ENCODE data around the gene RNF112. TPM values are rescaled to one million over a fixed set of nuclear protein-coding genes. Genes with fewer than 3 reads are reported as not detected.

Gene RNF112
- total and polyA plus RNA-seq, 2 experiments from 2014 or later, result 0.79 to 1.2 TPM

DNA sequence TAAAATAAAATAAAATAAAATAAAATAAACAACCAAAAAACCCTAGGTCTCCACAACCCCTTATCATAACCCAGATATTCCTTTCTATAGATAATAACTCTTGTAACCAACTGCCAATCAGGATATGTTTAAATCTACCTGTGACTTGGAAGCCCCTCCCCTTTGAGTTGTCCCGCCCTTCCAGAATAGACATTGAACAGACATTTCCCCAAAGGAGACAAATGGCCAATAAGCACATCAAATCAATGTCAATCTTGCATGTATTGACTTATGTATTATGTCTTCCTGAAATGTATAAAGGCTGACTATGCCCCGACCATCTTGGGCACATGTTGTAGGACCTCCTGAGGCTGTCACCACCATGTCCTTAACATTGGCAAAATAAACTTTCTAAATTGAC, 34.2 kb upstream of the RNF112 start:
- H3K4me3 ChIP-seq, result peak overlapping the region; percentile 81
- peaks cover 18% of the 10 kb centered on the region for H3K36me3 ChIP-seq
- no peak for DNase-seq (ENCODE audit: low read depth in 1 of 2, low spot score in 1 of 2)
- H3K9me3 ChIP-seq (ENCODE audit: low read depth), result no peaks in the 10 kb centered on the region
- H3K4me1 ChIP-seq (ENCODE audit: low read depth), result no peaks in the 10 kb centered on the region
- TF ChIP-seq CTCF (IDR thresholded peaks at IDR 0.05; ENCODE audit: low read depth, low read length), result no peak
- peak overlapping the region; percentile 88 for H3K27ac ChIP-seq
- H3K27me3 ChIP-seq, result no peaks in the 10 kb centered on the region

DNA sequence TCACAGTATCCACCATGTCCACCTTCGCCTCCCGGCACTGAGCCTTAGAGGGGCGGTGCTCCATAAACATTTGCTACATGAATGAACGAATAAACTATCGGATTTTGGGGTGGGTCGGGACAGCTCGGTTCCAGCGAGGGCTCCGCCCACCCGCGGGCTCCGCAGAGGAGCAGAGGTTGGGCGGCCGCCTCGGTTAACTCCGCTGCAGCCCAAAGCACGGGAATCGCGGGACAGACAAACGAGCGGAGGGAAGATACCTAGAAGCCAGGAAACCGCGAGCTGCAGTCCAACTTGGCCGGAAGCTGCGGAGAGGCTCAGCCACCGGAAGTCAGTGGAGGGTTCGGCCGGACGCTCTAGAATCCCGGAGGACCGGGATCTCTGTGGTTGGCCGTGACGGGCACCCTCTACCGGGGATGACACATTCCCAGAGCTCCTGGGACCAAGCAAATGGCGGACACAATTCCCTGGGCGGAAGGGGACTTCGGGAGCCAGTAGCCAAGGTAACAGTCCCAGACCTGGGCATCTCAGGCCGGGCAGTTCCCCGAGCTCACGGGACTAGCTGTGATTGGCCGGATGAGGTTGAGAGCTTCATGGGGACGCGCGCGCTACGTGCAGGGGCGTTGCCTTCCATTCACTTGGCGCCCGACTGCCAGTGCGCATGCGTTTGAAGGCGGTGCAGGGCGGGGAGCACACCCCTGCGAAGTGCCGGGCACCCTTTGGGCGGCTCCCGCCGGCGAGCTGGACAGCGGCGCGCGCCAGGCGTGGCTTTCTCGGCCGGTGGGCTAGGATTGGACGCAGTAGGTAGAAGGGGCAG, 33.2 kb upstream of the RNF112 start:
- DNase-seq (ENCODE audit: low read depth in 1 of 2, low spot score in 1 of 2), result peak; percentile 98 to 100
- peak; percentile 1 for TF ChIP-seq CTCF (IDR thresholded peaks at IDR 0.05; ENCODE audit: low read depth, low read length)
- Histone ChIP-seq H3K27me3 (no peaks in the 10 kb centered on the region), H3K36me3 (peaks cover 25% of the 10 kb centered on the region), H3K4me3 (peak overlapping the region; percentile 81), H3K9me3 (ENCODE audit: low read depth) (no peaks in the 10 kb centered on the region), H3K4me1 (ENCODE audit: low read depth) (no peaks in the 10 kb centered on the region), H3K27ac (peak overlapping the region; percentile 88)

GRCh38 chr17:19378416-19379360, 32.3 kb upstream of the RNF112 start, which contains the start of gene MAPK7:
MAPK7 (plus strand) TSS chr17:19378498; CDS start chr17:19378901, 403 bp downstream.
- H3K4me1 ChIP-seq (ENCODE audit: low read depth), result no peaks in the 10 kb centered on the region
- no peak for TF ChIP-seq CTCF (IDR thresholded peaks at IDR 0.05; ENCODE audit: low read depth, low read length)
- peaks cover 30% of the 10 kb centered on the region for H3K36me3 ChIP-seq
- peak within 1 kb of the TSS; percentile 88 for H3K27ac ChIP-seq
- no peaks in the 10 kb centered on the region for H3K27me3 ChIP-seq
- H3K9me3 ChIP-seq (ENCODE audit: low read depth), result no peaks in the 10 kb centered on the region
- DNase-seq (ENCODE audit: low read depth in 1 of 2, low spot score in 1 of 2), result no peak
- peak within 1 kb of the TSS; percentile 81 for H3K4me3 ChIP-seq

DNA sequence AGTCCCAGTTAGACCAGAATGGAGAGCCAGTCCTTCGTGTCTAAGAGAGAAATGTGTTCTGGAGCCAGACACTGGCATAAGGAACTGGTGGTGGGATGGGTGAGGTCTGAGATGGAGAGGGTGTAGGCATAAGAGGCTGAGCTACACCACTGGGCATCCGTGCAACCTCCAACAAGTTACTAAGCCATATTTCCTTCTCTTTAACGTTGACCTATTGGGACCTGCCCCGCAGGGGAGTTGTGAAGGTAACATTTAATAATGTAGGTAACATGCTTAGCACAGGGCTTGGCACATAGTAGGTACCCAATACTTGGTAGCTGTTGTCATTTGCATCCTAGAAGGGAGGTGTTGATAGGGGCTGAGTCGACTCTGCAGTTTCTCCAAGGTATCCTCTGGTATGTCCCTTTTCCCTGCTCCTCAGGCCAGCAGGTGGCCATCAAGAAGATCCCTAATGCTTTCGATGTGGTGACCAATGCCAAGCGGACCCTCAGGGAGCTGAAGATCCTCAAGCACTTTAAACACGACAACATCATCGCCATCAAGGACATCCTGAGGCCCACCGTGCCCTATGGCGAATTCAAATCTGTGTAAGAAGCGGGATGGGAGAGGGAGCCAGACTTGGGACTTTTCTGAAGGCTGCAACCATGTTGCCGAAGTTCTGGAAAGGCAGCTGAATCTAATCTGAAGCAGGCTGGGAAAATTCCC, 31.5 kb upstream of the RNF112 start:
- no peak for DNase-seq (ENCODE audit: low read depth in 1 of 2, low spot score in 1 of 2)
- H3K4me1 ChIP-seq (ENCODE audit: low read depth), result no peaks in the 10 kb centered on the region
- TF ChIP-seq CTCF (IDR thresholded peaks at IDR 0.05; ENCODE audit: low read depth, low read length), result no peak
- H3K9me3 ChIP-seq (ENCODE audit: low read depth), result no peaks in the 10 kb centered on the region
- H3K36me3 ChIP-seq, result peaks cover 30% of the 10 kb centered on the region
- H3K4me3 ChIP-seq, result peak overlapping the region; percentile 81
- H3K27ac ChIP-seq, result no peak overlapping the region
- H3K27me3 ChIP-seq, result no peaks in the 10 kb centered on the region
